DMS53 treated with DMSO at 0.1 percent for 48 hours (cell line): ENCODE data around the gene TMEM72.

Experiments
- DNase-seq: peaks from one replicate; lab custom pipeline; 2025; ENCODE audit not compliant: unreplicated experiment; lab: John Stamatoyannopoulos, UW

The TMEM72 gene

GRCh38 chr10:44932517-44933450, 21.6 kb downstream of the TMEM72 start:
- peak; percentile 67 for DNase-seq

GRCh38 chr10:44933451-44934321, 22.5 kb downstream of the TMEM72 start:
- no peak for DNase-seq

GRCh38 chr10:44934416-44935200, 23.5 kb downstream of the TMEM72 start:
- DNase-seq: no peak

GRCh38 chr10:44935201-44935965, 24.2 kb downstream of the TMEM72 start:
- DNase-seq: no peak

- DNase-seq: no peak
Observed at GRCh38 chr10:44935966-44936295, 24.8 kb downstream of the TMEM72 start.

GRCh38 chr10:44936314-44936975, 25.3 kb downstream of the TMEM72 start:
- no peak for DNase-seq

- DNase-seq: no peak
Observed at GRCh38 chr10:44937196-44938005, 26.3 kb downstream of the TMEM72 start.

- DNase-seq: no peak
Observed at GRCh38 chr10:44938956-44939355, 27.8 kb downstream of the TMEM72 start.

- DNase-seq: peak; percentile 32
Observed at GRCh38 chr10:44939691-44940401, 28.7 kb downstream of the TMEM72 start.

- DNase-seq: no peak
Observed at GRCh38 chr10:44944354-44944753, 33.2 kb downstream of the TMEM72 start.

- DNase-seq: no peak
Observed at GRCh38 chr10:44946205-44946604, 35.1 kb downstream of the TMEM72 start.

GRCh38 chr10:44947371-44948152, 36.4 kb downstream of the TMEM72 start:
- DNase-seq: no peak

GRCh38 chr10:44948642-44949041, 37.5 kb downstream of the TMEM72 start:
- no peak for DNase-seq

GRCh38 chr10:44949127-44949802, 38.1 kb downstream of the TMEM72 start:
- DNase-seq: no peak

GRCh38 chr10:44949915-44950314, 38.8 kb downstream of the TMEM72 start:
- no peak for DNase-seq

GRCh38 chr10:44950326-44951225, 39.4 kb downstream of the TMEM72 start:
- DNase-seq: no peak
